Aorta (tissue), 5 donors: ENCODE measurements around the gene PDGFRB. TPM values are rescaled to one million over a fixed set of nuclear protein-coding genes. Genes with fewer than 3 reads are reported as not detected.
A peak's percentile ranks its signal among the peaks of the same experiment; 100 is the strongest.

ENCODE experiments used
- ATAC-seq: fragments of 200-7000 bp; cut with Tn5 transposase; one replicate; pipeline ENCODE4 v1.9.1; 2022; ENCODE audit warnings: moderate library complexity; ENCODE audit not compliant: low FRiP score
- DNase-seq, 2 donors: peaks; one replicate each; pipeline ENCODE4 v3.0.0-alpha.2; 2020
- H3K27ac ChIP-seq, 2 donors: one replicate each; pipeline ENCODE4 v1.5.1; 2013; ENCODE audit warnings: low read length in 2 of 2, mild to moderate bottlenecking in 2 of 2, moderate library complexity in 2 of 2, control low read depth in 1 of 2, inconsistent platforms in 1 of 2, low read depth in 1 of 2
- H3K27me3 ChIP-seq, 2 donors: one replicate each; pipeline ENCODE4 v1.6.1; 2013; ENCODE audit warnings: control low read depth in 1 of 2, low read length in 1 of 2, mild to moderate bottlenecking in 1 of 2, moderate library complexity in 1 of 2; ENCODE audit not compliant: insufficient read depth in 2 of 2, control insufficient read depth in 1 of 2
- H3K36me3 ChIP-seq, 2 donors: one replicate each; pipeline ENCODE4 v1.6.1; 2013; ENCODE audit warnings: control low read depth in 1 of 2, low read length in 1 of 2, mild to moderate bottlenecking in 1 of 2; ENCODE audit not compliant: insufficient read depth in 2 of 2, control insufficient read depth in 1 of 2
- H3K4me1 ChIP-seq, 2 donors: one replicate each; pipeline ENCODE4 v1.6.1; 2013; ENCODE audit warnings: low read length in 2 of 2, control low read depth in 1 of 2, mild to moderate bottlenecking in 1 of 2, moderate library complexity in 1 of 2; ENCODE audit not compliant: insufficient read depth in 2 of 2, control insufficient read depth in 1 of 2
- H3K4me3 ChIP-seq, 2 donors: one replicate each; pipeline ENCODE4 v1.5.1; 2013; ENCODE audit warnings: low read length in 2 of 2, control low read depth in 1 of 2, mild to moderate bottlenecking in 1 of 2
- H3K9me3 ChIP-seq: one replicate; pipeline ENCODE4 v1.6.1; 2013; ENCODE audit warnings: mild to moderate bottlenecking, low read length; ENCODE audit not compliant: control insufficient read depth
- WGBS, 2 donors: extraction: QIAGEN DNeasy Blood & Tissue Kit; methylation state at CpG; one replicate each; pipeline ENCODE4 v1.1.7; 2013; 5-methylcytosine and 5-hydroxymethylcytosine counted together
- intact Hi-C, 2 donors: fragments of 100-400 bp; cut with DNase I; formaldehyde crosslinking; loops; one replicate each; pipeline versions ENCODE4 v1.14.2 to v1.15.0; 2022
- polyA plus RNA-seq, 2 donors: library from polyadenylated mRNA; stranded (reverse); fragments of 200-250 nt; gene quantifications; one replicate each; pipeline ENCODE4 v1.2.3, GENCODE V29; 2013
- total RNA-seq, 2 donors: library from RNA; stranded (reverse); fragmentation: NEBNext Ultra II Directional; extraction: Animal tissue kit (Norgen Biotek cat#: 25700); gene quantifications; one replicate each; pipeline ENCODE4 v1.2.1, GENCODE V29; 2021
- donor health status: healthy with polysubstance abuse.
- donor health status: Bipolar disorder and iron deficiency.
- donor health status: DM: no; HTN: no; CAD: no.
- donor health status: DM: no; HTN: no; CAD: no.
- donor health status: DM: yes; HTN: yes; CAD: no.

The PDGFRB gene
- total and polyA plus RNA-seq, 4 donors = 44.0 to 360 (median 285) TPM

- peaks cover 0 to 2% of the 10 kb centered on the region in 2 donors for H3K4me1 ChIP-seq
- intact Hi-C loops = no loop called here
- DNase-seq (no peak), ATAC-seq (no peak)
- H3K36me3 ChIP-seq = no peaks in the 10 kb centered on the region
- H3K27ac ChIP-seq = peak overlapping the region; percentile 84 to 91
- no peaks in the 10 kb centered on the region for H3K27me3 ChIP-seq
- H3K4me3 ChIP-seq = no peak overlapping the region
- no peaks in the 10 kb centered on the region for H3K9me3 ChIP-seq
- 13 to 18% methylated on average over 11 of the region's 11 CpGs for WGBS, 2 donors
Observed at GRCh38 chr5:150140830-150141229, 14.8 kb downstream of the PDGFRB start.

GRCh38 chr5:150139334-150139733, 16.3 kb downstream of the PDGFRB start:
- H3K36me3 ChIP-seq = no peaks in the 10 kb centered on the region
- intact Hi-C loops = loop anchor here in 1 of 2 donors (2.0 to 5.0 kb wide), 2 partner anchors 15 to 883 kb away; partner anchors contain the start of genes GPX3 and PDGFRB
- WGBS, 2 donors = 19 to 20% methylated on average over 6 of the region's 6 CpGs
- no peak for ATAC-seq
- no peak for DNase-seq
- H3K9me3 ChIP-seq = no peaks in the 10 kb centered on the region
- H3K27ac ChIP-seq = peak overlapping the region; percentile 78 to 94
- no peak overlapping the region for H3K4me3 ChIP-seq
- H3K27me3 ChIP-seq = no peaks in the 10 kb centered on the region
- H3K4me1 ChIP-seq = peaks cover 2 to 5% of the 10 kb centered on the region in 2 donors

GRCh38 chr5:150138551-150139265, 16.9 kb downstream of the PDGFRB start:
- no peaks in the 10 kb centered on the region for H3K36me3 ChIP-seq
- intact Hi-C loops = loop anchor here in 1 of 2 donors (2.0 to 5.0 kb wide), 2 partner anchors 16 to 884 kb away; partner anchors contain the start of genes GPX3 and PDGFRB
- H3K9me3 ChIP-seq = no peaks in the 10 kb centered on the region
- peak; percentile 90 to 92 for DNase-seq
- H3K27me3 ChIP-seq = no peaks in the 10 kb centered on the region
- no peak overlapping the region for H3K4me3 ChIP-seq
- WGBS, 2 donors = 7% methylated on average over 10 of the region's 10 CpGs
- ATAC-seq = peak; percentile 76
- H3K4me1 ChIP-seq = peaks cover 2 to 5% of the 10 kb centered on the region in 2 donors
- peak overlapping the region; percentile 78 to 94 for H3K27ac ChIP-seq

GRCh38 chr5:150137997-150138396, 17.6 kb downstream of the PDGFRB start:
- DNase-seq (no peak), ATAC-seq (peak; percentile 40)
- intact Hi-C loops = loop anchor here in 1 of 2 donors (2.0 to 5.0 kb wide), 2 partner anchors 17 to 884 kb away; partner anchors contain the start of genes GPX3 and PDGFRB
- 20 to 30% methylated on average over 5 of the region's 5 CpGs for WGBS, 2 donors
- Histone ChIP-seq H3K27ac (peak overlapping the region in 1 of 2 donors; percentile 89), H3K9me3 (no peaks in the 10 kb centered on the region), H3K4me3 (no peak overlapping the region), H3K36me3 (no peaks in the 10 kb centered on the region), H3K27me3 (no peaks in the 10 kb centered on the region), H3K4me1 (peaks cover 2 to 5% of the 10 kb centered on the region in 2 donors)

GRCh38 chr5:150137168-150137957, 18.3 kb downstream of the PDGFRB start:
- intact Hi-C loops = loop anchor here in 1 of 2 donors (5.0 kb wide), 1 partner anchor 885 kb away; the partner anchor contains the start of gene GPX3
- H3K9me3 ChIP-seq = no peaks in the 10 kb centered on the region
- no peak for DNase-seq
- peaks cover 2 to 5% of the 10 kb centered on the region in 2 donors for H3K4me1 ChIP-seq
- no peak overlapping the region for H3K4me3 ChIP-seq
- no peaks in the 10 kb centered on the region for H3K27me3 ChIP-seq
- H3K36me3 ChIP-seq = no peaks in the 10 kb centered on the region
- ATAC-seq = no peak
- WGBS, 2 donors = 7 to 8% methylated on average over 12 of the region's 12 CpGs
- peak overlapping the region; percentile 78 to 89 for H3K27ac ChIP-seq

- Histone ChIP-seq H3K9me3 (no peaks in the 10 kb centered on the region), H3K27ac (peak overlapping the region in 1 of 2 donors; percentile 57), H3K4me1 (peaks cover 2 to 5% of the 10 kb centered on the region in 2 donors), H3K4me3 (no peak overlapping the region), H3K36me3 (no peaks in the 10 kb centered on the region), H3K27me3 (no peaks in the 10 kb centered on the region)
- WGBS, 2 donors = 57 to 66% methylated on average over 16 of the region's 16 CpGs
- intact Hi-C loops = loop anchor here in 1 of 2 donors (5.0 kb wide), 1 partner anchor 886 kb away; the partner anchor contains the start of gene GPX3
- ATAC-seq = no peak
- DNase-seq = no peak
Observed at GRCh38 chr5:150136305-150137167, 19.1 kb downstream of the PDGFRB start.

- DNase-seq (no peak), ATAC-seq (no peak)
- H3K9me3 ChIP-seq = no peaks in the 10 kb centered on the region
- H3K27me3 ChIP-seq = no peaks in the 10 kb centered on the region
- H3K4me3 ChIP-seq = no peak overlapping the region
- WGBS, 2 donors = 55 to 67% methylated on average over 21 of the region's 21 CpGs
- peak overlapping the region in 1 of 2 donors; percentile 33 for H3K27ac ChIP-seq
- H3K36me3 ChIP-seq = no peaks in the 10 kb centered on the region
- H3K4me1 ChIP-seq = peaks cover 2 to 5% of the 10 kb centered on the region in 2 donors
- intact Hi-C loops = loop anchor here in 1 of 2 donors (5.0 kb wide), 1 partner anchor 887 kb away; the partner anchor contains the start of gene GPX3
Observed at GRCh38 chr5:150135557-150136304, 19.9 kb downstream of the PDGFRB start.
